ENCODE results near the gene CBR4. TPM values are rescaled to one million over a fixed set of nuclear protein-coding genes. Genes with fewer than 3 reads are reported as not detected.
"Not testable (repeated sequence)": the region's sequence is repeated elsewhere in the genome, so short reads cannot be mapped to it uniquely, and the experiment has no call there.

CBR4 gene
- total RNA-seq, 2 donors from 2014 or later: 9.9 to 18.9 TPM

- Histone ChIP-seq H3K36me3 (peaks cover 24% of the 10 kb centered on the region), H3K27ac (no peak overlapping the region), H3K27me3 (no peaks in the 10 kb centered on the region), H3K4me3 (no peak overlapping the region), H3K9me3 (peaks cover 0 to 24% of the 10 kb centered on the region in 2 donors), H3K4me1 (no peaks in the 10 kb centered on the region)
- TF ChIP-seq CTCF (IDR thresholded peaks at IDR 0.05): no peak
- no peak for DNase-seq (ENCODE audit: low spot score)
Observed at GRCh38 chr4:168979338-168979737, 30.7 kb downstream of the CBR4 start.

DNA sequence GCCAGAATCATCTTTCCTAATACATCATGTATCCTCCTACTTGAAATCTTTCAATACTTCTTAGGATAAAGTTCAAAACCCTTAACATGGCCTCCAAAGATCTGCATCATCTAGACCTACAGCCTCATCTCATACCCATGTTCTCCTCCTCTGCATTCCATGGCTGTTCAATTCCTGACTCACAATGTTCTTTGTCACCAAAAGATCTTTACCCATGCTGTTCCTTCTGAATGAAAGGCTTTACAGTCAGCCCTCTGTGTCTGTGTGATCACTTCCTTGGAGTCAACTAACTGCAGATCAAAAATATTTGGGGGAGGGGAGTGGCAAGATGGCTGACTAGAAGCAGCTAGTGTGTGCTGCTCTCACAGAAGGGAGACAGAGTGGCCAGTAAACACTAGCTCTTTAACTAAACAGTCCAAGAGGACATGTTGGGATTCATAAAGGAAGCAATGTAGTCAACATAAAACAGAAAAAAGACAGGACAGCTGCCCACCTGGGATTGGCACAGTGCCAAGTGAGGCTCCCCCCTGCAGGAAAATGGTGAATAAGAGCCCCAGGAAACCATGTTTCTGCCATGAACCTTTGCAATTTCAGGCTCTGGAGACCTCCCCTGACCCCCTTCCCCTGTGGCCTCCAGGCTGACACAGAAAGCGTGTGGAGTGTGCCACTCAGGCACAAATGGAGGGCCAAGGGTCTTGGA is 31.9 kb downstream of the CBR4 start:
- peaks cover 0 to 21% of the 10 kb centered on the region in 2 donors for H3K9me3 ChIP-seq
- no peak for DNase-seq (ENCODE audit: low spot score)
- no peak overlapping the region for H3K4me3 ChIP-seq

DNA sequence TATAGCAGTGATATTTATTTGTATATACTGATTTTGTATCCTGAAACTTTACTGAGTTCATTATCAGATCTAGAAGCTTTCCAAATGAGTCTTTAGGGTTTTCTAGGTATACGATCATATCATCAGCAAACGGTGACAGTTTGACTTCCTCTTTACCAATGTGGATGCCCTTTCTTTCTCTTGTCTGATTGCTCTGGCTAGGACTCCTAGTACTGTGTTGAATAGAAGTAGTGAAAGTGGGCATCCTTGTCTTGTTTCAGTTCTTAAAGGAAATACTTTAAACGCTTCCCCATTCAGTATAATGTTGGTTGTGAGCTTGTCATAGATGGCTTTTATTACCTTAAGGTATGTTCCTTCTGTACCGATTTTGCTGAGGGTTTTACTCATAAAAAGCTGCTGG is 37.5 kb downstream of the CBR4 start:
- peaks cover 24% of the 10 kb centered on the region for H3K36me3 ChIP-seq
- no peaks in the 10 kb centered on the region for H3K27me3 ChIP-seq
- no peaks in the 10 kb centered on the region for H3K4me1 ChIP-seq
- TF ChIP-seq CTCF (IDR thresholded peaks at IDR 0.05): no peak
- DNase-seq (ENCODE audit: low spot score): no peak
- H3K27ac ChIP-seq: no peak overlapping the region
- H3K4me3 ChIP-seq: no peak overlapping the region
- H3K9me3 ChIP-seq: no peaks in the 10 kb centered on the region

More for the DNA sequence above, 31.9 kb downstream of the CBR4 start:
- no peak overlapping the region for H3K27ac ChIP-seq
- peaks cover 24% of the 10 kb centered on the region for H3K36me3 ChIP-seq
- no peaks in the 10 kb centered on the region for H3K4me1 ChIP-seq
- H3K27me3 ChIP-seq: no peaks in the 10 kb centered on the region
- no peak for TF ChIP-seq CTCF (IDR thresholded peaks at IDR 0.05)

DNA sequence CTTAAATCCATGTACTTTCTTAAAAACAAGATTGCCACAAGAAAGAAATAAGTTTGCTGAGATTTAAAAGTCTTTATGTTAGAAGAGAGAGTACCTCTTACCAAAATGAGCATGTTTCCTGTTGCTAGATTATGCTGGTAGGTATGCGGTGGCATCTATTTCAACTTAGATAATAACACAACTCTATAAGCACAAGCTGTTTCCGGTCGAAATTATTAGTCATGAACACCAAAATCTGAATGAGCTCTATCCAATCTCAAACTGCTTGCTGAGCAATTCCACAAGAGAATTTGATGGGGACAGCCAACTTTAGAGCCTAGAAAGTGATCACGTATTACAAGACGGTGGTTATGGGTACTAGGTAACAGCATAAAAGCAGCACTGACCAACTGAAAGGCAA is 49.3 kb downstream of the CBR4 start:
- no peak for TF ChIP-seq CTCF (IDR thresholded peaks at IDR 0.05)
- no peak for DNase-seq (ENCODE audit: low spot score)
- Histone ChIP-seq H3K36me3 (no peaks in the 10 kb centered on the region), H3K4me3 (no peak overlapping the region), H3K27ac (no peak overlapping the region), H3K9me3 (no peaks in the 10 kb centered on the region), H3K4me1 (no peaks in the 10 kb centered on the region), H3K27me3 (no peaks in the 10 kb centered on the region)

DNA sequence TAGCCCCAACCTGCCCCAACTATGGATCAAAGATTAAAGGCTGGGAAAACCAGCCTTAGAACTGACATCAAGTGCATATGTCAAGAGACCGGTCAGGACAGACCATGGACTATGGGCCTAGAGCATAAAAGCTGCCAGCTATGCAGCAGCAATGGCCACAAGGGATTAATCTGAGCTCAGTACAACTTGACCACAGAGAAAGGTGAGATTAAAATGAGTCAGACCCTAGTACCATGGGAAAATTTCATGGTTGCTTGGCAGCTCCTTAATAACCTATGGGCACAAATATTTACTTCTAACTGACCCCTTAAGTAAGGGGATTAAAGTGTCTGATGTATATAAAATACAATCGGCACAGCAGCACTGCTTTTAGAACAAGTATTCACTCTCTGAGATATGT is 54.4 kb downstream of the CBR4 start:
- H3K36me3 ChIP-seq: no peaks in the 10 kb centered on the region
- no peak overlapping the region for H3K4me3 ChIP-seq
- H3K27ac ChIP-seq: no peak overlapping the region
- no peak for TF ChIP-seq CTCF (IDR thresholded peaks at IDR 0.05)
- no peaks in the 10 kb centered on the region for H3K9me3 ChIP-seq
- no peaks in the 10 kb centered on the region for H3K27me3 ChIP-seq
- DNase-seq (ENCODE audit: low spot score): no peak
- peaks cover 0 to 8% of the 10 kb centered on the region in 2 donors for H3K4me1 ChIP-seq

GRCh38 chr4:168952821-168953246 is 57.2 kb downstream of the CBR4 start:
- not testable (repeated sequence) for H3K27ac ChIP-seq; H3K9me3 ChIP-seq; H3K4me3 ChIP-seq; H3K27me3 ChIP-seq; H3K36me3 ChIP-seq; H3K4me1 ChIP-seq; DNase-seq (ENCODE audit: low spot score)
